Activated T-helper 2 cell treated with anti-CD3 and anti-CD28 coated beads, Interferon-gamma antibody, Interleukin-2, Interleukin-4, amounts not matched to agents 10 μg/mL and 5 μg/mL and 100 μg/mL, durations not matched to agents 14 hours and 24 hours and 36 hours (primary cell): ENCODE results near the gene CHRD. TPM values are rescaled to one million over a fixed set of nuclear protein-coding genes. Genes with fewer than 3 reads are reported as not detected.
"Not testable (repeated sequence)": the region's sequence is repeated elsewhere in the genome, so short reads cannot be mapped to it uniquely, and the experiment has no call there.

Experiments used
- DNase-seq: peaks from one replicate; pipeline ENCODE4 v3.0.0; 2021; ENCODE audit warnings: low spot score
- H3K27ac Mint-ChIP-seq: one replicate; pipeline ENCODE4 v1.8.0; 2021; ENCODE audit warnings: mixed read lengths
- H3K27me3 Mint-ChIP-seq: one replicate; pipeline ENCODE4 v1.8.0; 2021; ENCODE audit warnings: low read depth, mixed read lengths
- H3K36me3 Mint-ChIP-seq: one replicate; pipeline ENCODE4 v1.8.0; 2021; ENCODE audit warnings: low read depth, mixed read lengths
- H3K4me1 Mint-ChIP-seq: one replicate; pipeline ENCODE4 v1.8.0; 2021; ENCODE audit warnings: low read depth, mixed read lengths
- H3K4me3 Mint-ChIP-seq: one replicate; pipeline ENCODE4 v1.8.0; 2021; ENCODE audit warnings: low read depth, mild to moderate bottlenecking, moderate library complexity, mixed read lengths
- H3K9me3 Mint-ChIP-seq: one replicate; pipeline ENCODE4 v1.8.0; 2021; ENCODE audit warnings: mixed read lengths
- intact Hi-C: fragments of 100-400 bp; cut with micrococcal nuclease; formaldehyde crosslinking; loops from one replicate; pipeline ENCODE4 v1.15.1; 2023
- total RNA-seq: library from RNA; stranded (reverse); gene quantifications from 2 replicates; pipeline ENCODE4 v1.2.3, GENCODE V29; 2022

Gene CHRD
- total RNA-seq, 1 donor from 2014 or later = not detected

DNA sequence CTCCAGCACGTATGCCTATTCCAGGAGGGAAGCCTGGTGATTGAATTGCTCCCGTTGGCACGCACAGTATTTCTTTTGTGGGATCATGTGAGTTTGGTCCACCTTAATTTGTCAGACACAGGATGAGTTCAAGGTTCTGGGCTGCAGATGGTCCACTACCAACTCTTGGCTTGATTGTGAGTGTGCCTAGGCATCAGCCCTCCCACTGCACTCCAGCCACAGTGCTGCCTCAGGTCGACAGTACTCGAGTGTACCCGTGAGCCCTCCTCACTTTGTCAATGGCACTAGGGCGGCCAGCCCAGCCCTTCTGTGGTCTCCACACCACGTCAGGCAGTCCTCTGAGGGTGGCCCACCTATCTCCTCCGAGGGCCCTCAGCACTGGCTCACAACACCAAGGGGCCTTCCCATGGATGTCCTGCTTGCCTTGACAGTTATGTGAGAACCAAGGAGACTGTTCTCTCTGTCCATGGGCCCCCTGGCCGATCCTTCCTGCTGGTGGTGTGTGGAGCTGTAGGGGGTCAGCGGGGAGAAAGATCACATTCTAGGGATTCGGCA is 30.2 kb downstream of the CHRD start:
- Mint-ChIP-seq H3K9me3 (no peaks in the 10 kb centered on the region), H3K27me3 (peaks cover 5% of the 10 kb centered on the region), H3K36me3 (no peaks in the 10 kb centered on the region), H3K4me3 (no peak overlapping the region), H3K4me1 (no peaks in the 10 kb centered on the region), H3K27ac (no peak overlapping the region)
- no peak for DNase-seq
- intact Hi-C loops = no loop called here

DNA sequence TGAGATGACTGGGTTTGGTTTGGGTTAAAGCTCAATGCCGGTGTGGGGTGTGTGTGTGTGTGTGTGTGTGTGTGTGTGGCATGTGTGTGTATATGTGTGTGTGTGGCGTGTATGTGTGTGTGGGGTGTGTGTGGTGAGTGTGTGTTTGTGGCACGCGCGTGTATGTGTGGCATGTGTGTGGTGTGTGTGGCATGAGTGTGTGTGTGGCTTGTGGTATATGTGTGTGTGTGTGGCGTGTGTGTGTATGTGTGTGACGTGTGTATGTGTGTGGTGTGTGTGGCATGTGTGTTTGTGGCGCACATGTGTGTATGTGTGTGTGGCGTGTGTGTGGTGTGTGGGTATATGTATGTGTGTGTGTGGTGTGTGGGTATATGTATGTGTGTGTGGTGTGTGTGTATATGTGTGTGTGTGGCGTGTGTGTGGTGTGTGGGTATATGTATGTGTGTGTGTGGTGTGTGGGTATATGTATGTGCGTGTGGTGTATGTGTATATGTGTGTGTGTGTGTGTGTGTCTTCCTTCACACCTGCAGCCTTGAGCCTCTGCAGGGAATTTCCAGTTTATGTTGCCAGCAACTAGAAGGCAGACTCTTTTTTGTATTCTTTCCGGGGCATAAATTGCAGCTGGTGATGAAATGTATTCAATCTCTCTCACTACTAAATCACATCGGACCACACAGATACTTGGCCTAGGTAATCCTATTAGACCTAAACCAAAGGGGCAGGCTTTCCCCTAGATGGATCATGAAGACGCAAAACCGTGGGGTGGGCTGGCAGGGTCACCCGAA is 34.8 kb downstream of the CHRD start:
- H3K27ac Mint-ChIP-seq = no peak overlapping the region
- no peaks in the 10 kb centered on the region for H3K36me3 Mint-ChIP-seq
- no peak for DNase-seq
- no peaks in the 10 kb centered on the region for H3K4me1 Mint-ChIP-seq
- no peak overlapping the region for H3K4me3 Mint-ChIP-seq
- H3K9me3 Mint-ChIP-seq = no peaks in the 10 kb centered on the region
- intact Hi-C loops = loop anchor here (5.0 kb wide), 1 partner anchor 98 kb away; no protein-coding TSS in a partner anchor
- no peaks in the 10 kb centered on the region for H3K27me3 Mint-ChIP-seq

DNA sequence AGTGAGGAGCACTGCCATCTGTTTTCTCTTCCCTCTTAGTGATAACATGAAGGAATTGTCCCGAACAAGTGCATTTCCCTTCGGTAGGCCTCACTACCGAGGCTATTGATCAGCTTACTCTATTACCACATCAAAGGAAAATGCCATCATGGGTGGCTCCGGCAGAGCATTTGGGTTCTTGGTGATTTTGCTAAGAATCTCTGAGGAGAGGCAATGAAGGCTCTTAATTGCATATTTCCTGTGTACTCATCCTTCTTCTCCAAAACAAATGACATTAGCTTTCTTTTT is 35.3 kb downstream of the CHRD start:
- intact Hi-C loops = loop anchor here (5.0 kb wide), 1 partner anchor 97 kb away; no protein-coding TSS in a partner anchor
- Mint-ChIP-seq H3K27ac (no peak overlapping the region), H3K36me3 (no peaks in the 10 kb centered on the region), H3K4me3 (no peak overlapping the region), H3K9me3 (no peaks in the 10 kb centered on the region), H3K27me3 (peaks cover 4% of the 10 kb centered on the region), H3K4me1 (no peaks in the 10 kb centered on the region)
- no peak for DNase-seq

DNA sequence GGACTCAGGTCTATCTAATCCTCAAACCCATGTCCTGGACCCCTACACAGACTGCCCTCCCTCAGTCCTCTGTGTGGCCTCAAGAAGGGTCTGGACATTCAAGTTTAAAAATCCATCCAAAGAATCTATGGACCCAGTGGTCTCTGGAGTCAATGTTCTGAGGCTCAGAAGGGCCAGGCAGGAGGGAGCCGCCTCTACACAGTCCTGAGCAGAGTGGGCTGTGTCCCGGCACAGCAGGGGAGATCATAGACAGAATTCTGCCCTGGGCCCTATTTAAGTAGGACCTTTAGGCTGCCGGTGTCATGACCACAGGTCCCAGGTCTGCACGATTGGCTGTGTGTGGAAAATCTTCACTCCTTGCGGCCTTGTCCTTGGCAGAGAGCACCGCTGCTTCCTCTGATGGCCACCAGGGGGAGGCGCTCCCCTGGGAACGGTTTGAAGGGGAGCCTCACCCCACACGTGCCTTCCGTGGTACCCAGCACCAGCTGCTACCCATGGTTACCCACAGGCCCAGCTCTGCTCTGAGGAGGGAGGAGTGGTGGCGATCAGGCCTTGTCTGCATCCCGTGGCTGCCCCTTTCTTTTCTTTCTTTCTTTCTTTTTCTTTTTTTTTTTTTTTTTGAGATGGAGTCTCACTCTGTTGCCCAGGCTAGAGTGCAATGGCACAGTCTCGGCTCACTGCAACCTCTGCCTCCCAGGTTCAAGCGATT is 37.9 kb downstream of the CHRD start:
- DNase-seq = peak; percentile 53
- H3K4me3 Mint-ChIP-seq = no peak overlapping the region
- H3K27me3 Mint-ChIP-seq = peaks cover 6% of the 10 kb centered on the region
- no peak overlapping the region for H3K27ac Mint-ChIP-seq
- intact Hi-C loops = loop anchor here (1.0 to 5.0 kb wide), 3 partner anchors 51 to 127 kb away; no protein-coding TSS in a partner anchor
- H3K9me3 Mint-ChIP-seq = no peaks in the 10 kb centered on the region
- no peaks in the 10 kb centered on the region for H3K4me1 Mint-ChIP-seq
- H3K36me3 Mint-ChIP-seq = no peaks in the 10 kb centered on the region

DNA sequence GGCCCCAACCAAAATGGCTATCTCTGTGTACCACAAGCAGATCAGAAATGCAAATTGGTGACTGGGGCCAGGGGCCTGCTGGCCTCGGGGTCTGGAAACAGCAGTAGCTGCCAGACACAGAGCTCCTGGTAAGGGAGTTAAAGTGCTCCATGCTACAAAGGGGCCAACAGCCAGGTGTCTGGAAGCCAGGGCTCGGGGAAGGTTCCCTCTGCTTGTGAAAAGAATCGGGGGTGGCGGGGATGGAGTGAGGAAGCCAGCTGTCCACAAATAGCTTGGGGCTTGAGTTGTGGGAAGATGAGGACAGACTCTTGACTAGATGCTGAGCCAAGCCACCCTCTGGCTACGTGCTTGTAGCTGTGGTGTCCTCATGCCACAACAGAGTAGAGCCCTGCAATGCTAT is 39.3 kb downstream of the CHRD start:
- Mint-ChIP-seq H3K4me1 (no peaks in the 10 kb centered on the region), H3K36me3 (no peaks in the 10 kb centered on the region), H3K4me3 (no peak overlapping the region), H3K27me3 (peaks cover 12% of the 10 kb centered on the region), H3K27ac (no peak overlapping the region), H3K9me3 (no peaks in the 10 kb centered on the region)
- intact Hi-C loops = loop anchor here (2.0 to 5.0 kb wide), 2 partner anchors 50 to 93 kb away; no protein-coding TSS in a partner anchor
- no peak for DNase-seq

DNA sequence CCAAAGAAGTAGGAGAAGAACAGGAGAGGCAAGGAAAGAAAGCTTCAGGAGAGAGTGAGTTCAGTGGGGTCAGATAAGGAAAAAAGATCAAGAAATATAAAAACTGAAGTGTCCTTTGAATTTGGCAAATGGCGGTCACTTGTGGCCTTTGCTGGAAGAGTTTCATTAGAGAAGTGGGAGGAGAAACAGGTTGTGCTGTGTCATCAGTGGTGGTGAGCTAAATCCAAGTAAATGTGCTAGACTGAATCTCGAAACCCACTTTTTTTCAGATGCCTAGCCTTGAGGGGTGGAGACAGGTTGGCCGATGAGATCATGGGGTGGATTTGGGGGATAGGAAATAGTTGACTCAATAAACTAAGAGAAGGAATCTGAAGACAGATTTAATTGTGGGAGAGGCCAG is 43.7 kb downstream of the CHRD start:
- H3K4me1 Mint-ChIP-seq = no peaks in the 10 kb centered on the region
- H3K9me3 Mint-ChIP-seq = no peaks in the 10 kb centered on the region
- H3K27me3 Mint-ChIP-seq = peaks cover 15% of the 10 kb centered on the region
- DNase-seq = no peak
- no peak overlapping the region for H3K4me3 Mint-ChIP-seq
- intact Hi-C loops = no loop called here
- no peak overlapping the region for H3K27ac Mint-ChIP-seq
- no peaks in the 10 kb centered on the region for H3K36me3 Mint-ChIP-seq

DNA sequence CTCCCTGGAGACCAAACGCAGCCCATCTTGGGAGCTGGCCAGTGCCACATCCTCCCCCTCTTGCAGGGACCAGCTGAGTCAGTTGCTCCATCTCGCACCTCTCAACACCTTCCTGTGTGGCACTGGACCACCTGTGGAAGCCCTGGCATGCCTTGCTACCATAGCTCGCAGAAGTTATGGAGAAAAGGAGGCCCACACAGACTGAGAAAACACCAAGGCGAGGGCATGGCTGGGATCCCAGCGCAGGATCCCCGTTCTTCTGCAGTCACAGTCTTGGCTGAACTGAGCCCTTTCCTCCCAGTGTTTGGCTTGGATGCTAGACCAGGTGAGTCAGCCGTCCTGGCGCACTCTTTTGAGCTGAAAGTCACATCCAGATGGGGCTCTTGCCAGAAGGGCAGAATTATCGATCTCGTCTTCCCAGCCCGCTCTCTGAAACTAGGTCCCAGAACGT is 46.9 kb downstream of the CHRD start:
- intact Hi-C loops = no loop called here
- Mint-ChIP-seq H3K4me3 (no peak overlapping the region), H3K27ac (no peak overlapping the region), H3K27me3 (peaks cover 10% of the 10 kb centered on the region), H3K36me3 (no peaks in the 10 kb centered on the region), H3K4me1 (no peaks in the 10 kb centered on the region), H3K9me3 (no peaks in the 10 kb centered on the region)
- DNase-seq = no peak

DNA sequence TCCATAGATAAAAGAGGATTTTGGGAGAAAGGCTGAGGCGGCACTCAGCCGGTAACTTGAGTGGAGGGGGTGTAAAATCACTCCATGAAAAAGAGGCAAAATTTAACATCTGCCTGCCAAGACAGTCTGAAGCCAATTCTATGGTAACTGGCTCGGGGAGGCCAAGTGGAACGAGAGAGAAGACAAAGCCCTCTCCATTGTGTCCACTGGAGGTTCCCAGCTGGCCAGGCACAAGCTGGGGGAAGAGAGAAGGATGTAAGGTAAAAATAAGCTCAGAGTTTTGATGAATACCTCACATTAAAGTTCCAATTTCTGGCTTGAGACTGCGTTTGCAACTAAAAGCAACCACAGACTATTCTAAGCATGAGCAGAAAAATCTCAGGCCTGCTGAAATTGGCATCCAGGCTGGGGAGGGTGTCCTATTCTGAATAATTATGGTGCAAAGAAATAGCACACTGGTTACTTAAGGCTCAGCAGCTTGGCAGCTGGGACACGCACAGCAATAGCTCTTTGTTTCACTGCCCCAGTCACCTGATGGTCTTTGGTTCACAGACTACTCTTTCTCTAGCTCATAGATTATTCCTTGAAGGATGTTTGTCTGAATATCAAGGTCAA is 48.8 kb downstream of the CHRD start:
- H3K4me3 Mint-ChIP-seq = no peak overlapping the region
- no peaks in the 10 kb centered on the region for H3K4me1 Mint-ChIP-seq
- no peaks in the 10 kb centered on the region for H3K36me3 Mint-ChIP-seq
- no peak for DNase-seq
- H3K27ac Mint-ChIP-seq = no peak overlapping the region
- intact Hi-C loops = no loop called here
- H3K9me3 Mint-ChIP-seq = no peaks in the 10 kb centered on the region
- peaks cover 3% of the 10 kb centered on the region for H3K27me3 Mint-ChIP-seq

DNA sequence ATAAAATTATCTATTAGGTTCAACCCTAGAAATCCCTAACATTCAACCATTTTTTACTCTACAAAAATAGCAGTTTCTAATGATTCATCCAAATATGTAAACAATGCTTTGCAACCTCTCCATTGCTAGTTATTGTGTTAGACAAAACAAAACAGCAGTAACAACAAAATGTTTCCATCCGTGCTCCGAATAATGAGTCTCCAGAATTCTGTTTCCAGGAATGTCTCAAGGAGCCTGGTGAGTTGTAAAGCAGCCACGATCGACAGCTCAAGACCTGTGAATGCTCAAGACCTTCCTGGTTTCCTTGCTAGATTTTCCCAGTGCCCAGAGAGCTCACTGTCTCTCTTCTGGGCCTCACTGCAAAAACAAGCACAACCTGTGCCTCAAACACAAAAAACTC is 49.9 kb downstream of the CHRD start:
- Mint-ChIP-seq H3K4me1 (no peaks in the 10 kb centered on the region), H3K9me3 (no peaks in the 10 kb centered on the region), H3K36me3 (no peaks in the 10 kb centered on the region), H3K27me3 (peaks cover 3% of the 10 kb centered on the region), H3K27ac (no peak overlapping the region), H3K4me3 (no peak overlapping the region)
- intact Hi-C loops = no loop called here
- no peak for DNase-seq

DNA sequence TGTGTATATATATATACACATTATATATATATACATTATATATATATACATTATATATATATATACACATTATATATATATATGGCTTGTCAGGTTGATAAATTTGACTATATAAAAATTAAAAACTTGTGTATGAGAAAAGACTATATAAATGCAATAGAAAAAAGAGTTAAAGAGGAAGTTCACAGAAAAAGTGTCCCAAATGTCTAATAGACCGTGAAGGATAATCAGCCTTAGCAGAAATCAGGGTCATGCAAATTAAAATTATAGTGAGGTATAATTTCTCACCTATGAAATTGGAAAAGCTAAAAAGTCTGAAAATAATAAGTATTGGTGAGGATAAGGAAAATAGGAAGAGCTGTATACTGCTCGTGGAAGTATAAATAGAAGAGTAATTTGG is 51.1 kb downstream of the CHRD start:
- intact Hi-C loops = no loop called here
- Mint-ChIP-seq H3K9me3 (no peaks in the 10 kb centered on the region), H3K4me3 (no peak overlapping the region), H3K27me3 (no peaks in the 10 kb centered on the region), H3K27ac (no peak overlapping the region), H3K4me1 (no peaks in the 10 kb centered on the region), H3K36me3 (no peaks in the 10 kb centered on the region)
- DNase-seq = no peak

DNA sequence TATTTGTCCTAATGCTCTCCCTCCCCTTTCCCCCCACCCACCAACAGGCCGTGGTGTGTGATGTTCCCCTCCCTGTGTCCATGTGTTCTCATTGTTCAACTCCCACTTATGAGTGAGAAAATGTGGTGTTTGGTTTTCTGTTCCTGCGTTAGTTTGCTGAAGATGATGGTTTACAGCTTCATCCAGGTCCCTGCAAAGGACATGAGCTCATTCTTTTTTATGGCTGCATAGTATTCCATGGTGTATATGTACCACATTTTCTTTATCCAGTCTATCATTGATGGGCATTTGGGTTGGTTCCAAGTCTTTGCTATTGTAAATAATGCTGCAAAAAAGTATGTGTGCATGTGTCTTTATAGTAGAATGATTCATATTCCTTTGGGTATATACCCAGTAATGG is 53.3 kb downstream of the CHRD start:
- H3K4me3 Mint-ChIP-seq, DNase-seq, H3K27me3 Mint-ChIP-seq, H3K27ac Mint-ChIP-seq, H3K9me3 Mint-ChIP-seq, intact Hi-C loops, H3K4me1 Mint-ChIP-seq, H3K36me3 Mint-ChIP-seq: not testable (repeated sequence)

DNA sequence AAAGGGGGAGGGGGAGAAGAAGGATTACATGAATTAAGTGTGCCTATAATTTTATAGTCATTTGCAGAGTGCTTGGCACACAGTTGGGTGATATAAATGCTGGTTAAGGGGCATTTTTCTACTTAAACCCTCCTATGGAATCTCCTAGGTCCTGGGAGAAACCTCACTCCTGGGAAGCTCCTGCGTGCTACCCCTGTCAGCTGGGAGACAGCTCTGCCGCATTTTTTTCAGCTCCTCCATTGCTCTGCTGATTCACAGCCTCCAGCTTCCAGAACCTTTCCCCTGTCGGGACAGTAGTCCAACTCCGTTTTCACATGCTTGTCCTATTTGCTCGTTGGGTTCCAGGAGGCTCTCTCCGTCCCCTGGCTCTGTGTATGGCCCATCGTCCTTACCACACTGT is 59.2 kb downstream of the CHRD start:
- DNase-seq = no peak
- Mint-ChIP-seq H3K4me3 (no peak overlapping the region), H3K27ac (no peak overlapping the region), H3K4me1 (peaks cover 1% of the 10 kb centered on the region), H3K9me3 (no peaks in the 10 kb centered on the region), H3K27me3 (peaks cover 1% of the 10 kb centered on the region), H3K36me3 (no peaks in the 10 kb centered on the region)
- intact Hi-C loops = no loop called here
